BJ (cell line): ENCODE measurements around the gene PLGRKT. TPM values are rescaled to one million over a fixed set of nuclear protein-coding genes. Genes with fewer than 3 reads are reported as not detected.
"Not testable (repeated sequence)": the region's sequence is repeated elsewhere in the genome, so short reads cannot be mapped to it uniquely, and the experiment has no call there.

Source experiments
- CTCF ChIA-PET: fragments of 350-600 bp; formaldehyde crosslinking; extraction: SDS; loops from one replicate; lab custom pipeline; 2021; ENCODE audit warnings: antibody characterized with exemption, inconsistent platforms; lab: Yijun Ruan, JAX
- POLR2A ChIA-PET: fragments of 300-600 bp; sonication (Branson Sonifier 250); formaldehyde crosslinking; extraction: SDS; loops from one replicate; lab custom pipeline; 2021; ENCODE audit warnings: antibody characterized with exemption; lab: Charles Lee
- DNase-seq: peaks from one replicate; pipeline ENCODE4 v3.0.0-alpha.2; 2011; ENCODE audit warnings: low read depth
- H3K27me3 ChIP-seq: 2 replicates; pipeline ENCODE4 v1.6.0; 2011; ENCODE audit warnings: low read length; ENCODE audit not compliant: control insufficient read depth, insufficient read depth
- H3K36me3 ChIP-seq: 2 replicates; pipeline ENCODE4 v1.5.1; 2011; ENCODE audit warnings: low read length; ENCODE audit not compliant: control insufficient read depth, insufficient read depth
- H3K4me3 ChIP-seq: 2 replicates; pipeline ENCODE4 v1.5.1; 2011; ENCODE audit warnings: low read depth, mild to moderate bottlenecking, control low read depth, low read length
- CTCF ChIP-seq: IDR thresholded peaks from 2 replicates; pipeline ENCODE4 v1.5.1; 2011; ENCODE audit warnings: low read depth, mild to moderate bottlenecking, control low read depth, inconsistent platforms, low read length, moderate library complexity; ENCODE audit not compliant: insufficient read depth
- polyA plus RNA-seq: library from polyadenylated mRNA; depleted of rRNA; stranded (reverse); fragments of >200 nt; gene quantifications from 2 replicates; pipeline ENCODE4 v1.2.3, GENCODE V29; 2011

Gene PLGRKT
- polyA plus RNA-seq, 1 experiment: 7.7 TPM

GRCh38 chr9:5438301-5439162, 807 bp upstream of the PLGRKT start:
- peak overlapping the region; percentile 64 for H3K4me3 ChIP-seq
- 0 out of 2 replicates have a peak, but pooled peaks cover 2% of the 10 kb centered on the region for H3K36me3 ChIP-seq
- ChIA-PET POLR2A (interaction anchor here (1.6 kb wide), 1 partner anchor 12 kb away, joined by 4 read pairs; the partner anchor contains the start of gene CD274), CTCF (interaction anchor here (1.1 to 5.4 kb wide), 5 partner anchors 10 to 252 kb away, joined by 4 to 30 read pairs (median 15); partner anchors contain the start of gene CD274)
- TF ChIP-seq CTCF: no peak
- no peaks in the 10 kb centered on the region for H3K27me3 ChIP-seq
- DNase-seq: no peak

- H3K27me3 ChIP-seq: no peaks in the 10 kb centered on the region
- DNase-seq: no peak
- no peak for TF ChIP-seq CTCF
- peaks cover 2% of the 10 kb centered on the region; the same call in 1 of the 2 replicates for H3K36me3 ChIP-seq
- ChIA-PET POLR2A (interaction anchor here (1.6 kb wide), 1 partner anchor 14 kb away, joined by 4 read pairs; the partner anchor contains the start of gene CD274), CTCF (interaction anchor here (2.0 to 5.4 kb wide), 4 partner anchors 10 to 250 kb away, joined by 8 to 30 read pairs (median 18); partner anchors contain the start of gene CD274)
- no peak overlapping the region for H3K4me3 ChIP-seq
Observed at GRCh38 chr9:5436441-5436840, 1.3 kb downstream of the PLGRKT start.

- H3K27me3 ChIP-seq: no peaks in the 10 kb centered on the region
- no peak overlapping the region for H3K4me3 ChIP-seq
- no peak for TF ChIP-seq CTCF
- DNase-seq: no peak
- ChIA-PET POLR2A (no interaction called here), CTCF (interaction anchor here (2.0 to 5.4 kb wide), 3 partner anchors 10 to 250 kb away, joined by 8 to 21 read pairs (median 15); no protein-coding TSS in a partner anchor)
- peaks cover 2% of the 10 kb centered on the region; the same call in 1 of the 2 replicates for H3K36me3 ChIP-seq
Observed at GRCh38 chr9:5435912-5436311, 1.8 kb downstream of the PLGRKT start.

- DNase-seq, H3K27me3 ChIP-seq, POLR2A ChIA-PET, CTCF ChIA-PET, H3K36me3 ChIP-seq, H3K4me3 ChIP-seq: not testable (repeated sequence)
Observed at GRCh38 chr9:5433841-5434810, 3.6 kb downstream of the PLGRKT start.

GRCh38 chr9:5433328-5433727, 4.4 kb downstream of the PLGRKT start:
- H3K4me3 ChIP-seq, H3K36me3 ChIP-seq, H3K27me3 ChIP-seq, DNase-seq, POLR2A ChIA-PET, CTCF ChIA-PET: not testable (repeated sequence)

GRCh38 chr9:5432890-5433289, 4.8 kb downstream of the PLGRKT start:
- CTCF ChIA-PET, H3K27me3 ChIP-seq, H3K36me3 ChIP-seq, POLR2A ChIA-PET, H3K4me3 ChIP-seq, DNase-seq: not testable (repeated sequence)
